ENCODE data around the gene JSRP1. TPM values are rescaled to one million over a fixed set of nuclear protein-coding genes. Genes with fewer than 3 reads are reported as not detected.

JSRP1 gene
- total RNA-seq, 4 donors from 2014 or later, result not detected

GRCh38 chr19:2229103-2230032, 26.8 kb downstream of the JSRP1 start:
- ATAC-seq (ENCODE audit: low FRiP score) (no peak), DNase-seq (ENCODE audit: low spot score) (no peak)
- no peak for TF ChIP-seq CTCF (IDR thresholded peaks at IDR 0.05)

GRCh38 chr19:2228157-2229030, 27.8 kb downstream of the JSRP1 start:
- TF ChIP-seq CTCF (IDR thresholded peaks at IDR 0.05), result no peak
- DNase-seq (ENCODE audit: low spot score) (no peak), ATAC-seq (ENCODE audit: low FRiP score) (no peak)

- TF ChIP-seq CTCF (IDR thresholded peaks at IDR 0.05), result no peak
- DNase-seq (ENCODE audit: low spot score) (no peak), ATAC-seq (ENCODE audit: low FRiP score) (no peak)
Measured at GRCh38 chr19:2227415-2228156, 28.6 kb downstream of the JSRP1 start.

GRCh38 chr19:2226840-2227360, 29.3 kb downstream of the JSRP1 start:
- ATAC-seq (ENCODE audit: low FRiP score), result no peak
- no peak for DNase-seq (ENCODE audit: low spot score)
- no peak for TF ChIP-seq CTCF (IDR thresholded peaks at IDR 0.05)

GRCh38 chr19:2226051-2226839, 30.0 kb downstream of the JSRP1 start:
- DNase-seq (ENCODE audit: low spot score) (no peak), ATAC-seq (ENCODE audit: low FRiP score) (no peak)
- no peak for TF ChIP-seq CTCF (IDR thresholded peaks at IDR 0.05)
